GM18507 (cell line): ENCODE results near the gene CCDC106.

ENCODE experiments used
- DNase-seq: peaks from one replicate; pipeline ENCODE4 v3.0.0; 2011; ENCODE audit warnings: low read depth; ENCODE audit not compliant: insufficient read length; ENCODE audit errors: extremely low spot score
- FAIRE-seq: peaks from 2 replicates; lab custom pipeline; 2011; peaks lifted over from hg19 to GRCh38; lab: Jason Lieb, UNC

Gene CCDC106

GRCh38 chr19:55632463-55632834 lies 15.6 kb upstream of the CCDC106 start:
- DNase-seq = no peak
- FAIRE-seq = peak; percentile 84

GRCh38 chr19:55633861-55634260 lies 14.2 kb upstream of the CCDC106 start:
- FAIRE-seq = no peak
- DNase-seq = no peak

GRCh38 chr19:55635334-55635717 lies 12.7 kb upstream of the CCDC106 start:
- DNase-seq (no peak), FAIRE-seq (no peak)

GRCh38 chr19:55635856-55636440 lies 12.1 kb upstream of the CCDC106 start:
- FAIRE-seq = no peak

GRCh38 chr19:55636723-55637122 lies 11.3 kb upstream of the CCDC106 start:
- FAIRE-seq = no peak
- no peak for DNase-seq

More at GRCh38 chr19:55635856-55636440, 12.1 kb upstream of the CCDC106 start:
- no peak for DNase-seq

- no peak for DNase-seq
- FAIRE-seq = no peak
Measured at GRCh38 chr19:55637534-55637933, 10.5 kb upstream of the CCDC106 start.

- DNase-seq (no peak), FAIRE-seq (peak; percentile 52)
Measured at GRCh38 chr19:55638864-55639359, 9.1 kb upstream of the CCDC106 start.

GRCh38 chr19:55640043-55640576 lies 7.9 kb upstream of the CCDC106 start:
- FAIRE-seq (no peak), DNase-seq (no peak)

- FAIRE-seq (peak; percentile 18), DNase-seq (no peak)
Measured at GRCh38 chr19:55640577-55641425, 7.2 kb upstream of the CCDC106 start, which contains the start of gene ZNF580. Gene ZNF580 (plus strand): TSS chr19:55641002. CDS start chr19:55642509, 1,507 bp downstream.

- DNase-seq = no peak
- no peak for FAIRE-seq
Measured at GRCh38 chr19:55641426-55642152, 6.4 kb upstream of the CCDC106 start.

- FAIRE-seq (peak; percentile 65), DNase-seq (no peak)
Measured at GRCh38 chr19:55642153-55643002, 5.6 kb upstream of the CCDC106 start.

GRCh38 chr19:55643003-55643886 lies 4.8 kb upstream of the CCDC106 start, which contains the start of gene ZNF581:
Gene ZNF581 (plus strand): TSS chr19:55643649. CDS start chr19:55644572, 923 bp downstream.
- FAIRE-seq (peak; percentile 86), DNase-seq (no peak)

- no peak for FAIRE-seq
- DNase-seq = no peak
Measured at GRCh38 chr19:55643887-55644176, 4.2 kb upstream of the CCDC106 start.

GRCh38 chr19:55644191-55644833 lies 3.7 kb upstream of the CCDC106 start:
- FAIRE-seq (no peak), DNase-seq (no peak)

- FAIRE-seq (no peak), DNase-seq (no peak)
Measured at GRCh38 chr19:55644842-55645511, 3.0 kb upstream of the CCDC106 start.

- no peak for FAIRE-seq
- DNase-seq = no peak
Measured at GRCh38 chr19:55645512-55645881, 2.5 kb upstream of the CCDC106 start.
